ENCODE measurements around the gene LARP1B.
"Not testable (repeated sequence)": the region's sequence is repeated elsewhere in the genome, so short reads cannot be mapped to it uniquely, and the experiment has no call there.

GRCh38 chr4:128245391-128245790 is 184.3 kb downstream of the LARP1B start:
- not testable (repeated sequence) for TF ChIP-seq CTCF (IDR thresholded peaks at IDR 0.05); EZH2 (IDR thresholded peaks at IDR 0.05; ENCODE audit: borderline replicate concordance, insufficient read depth, low read depth, low read length, poor library complexity, severe bottlenecking)

All from B cell (primary cell).